ENCODE measurements around the gene GSN. TPM values are rescaled to one million over a fixed set of nuclear protein-coding genes. Genes with fewer than 3 reads are reported as not detected.

GSN gene
- total and polyA plus RNA-seq, 2 of the 13 experiments (the other 11 are each of a cell fraction or from before 2014, with no cell fraction given) = 294 to 307 TPM

DNA sequence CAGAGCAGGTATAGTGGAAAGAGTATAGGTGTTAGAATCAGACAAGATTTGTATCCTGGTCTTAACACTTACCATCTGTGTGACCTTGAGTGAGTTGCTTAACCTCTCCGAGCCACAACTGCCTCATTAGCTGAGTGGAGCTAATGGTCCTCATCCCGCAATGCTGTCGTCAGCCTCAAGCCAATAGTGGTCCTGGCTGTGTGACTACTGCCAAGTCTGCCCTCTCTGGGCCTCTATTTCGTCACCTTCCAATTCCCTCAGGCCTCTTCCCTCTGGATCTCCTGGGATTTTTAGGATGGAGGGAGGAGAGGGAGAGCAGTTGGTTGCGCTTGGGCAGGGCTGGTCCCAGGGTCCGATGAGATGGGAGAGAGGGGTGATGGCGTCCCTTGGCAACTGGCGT is 60.5 kb downstream of the GSN start:
- H3K9me3 ChIP-seq (ENCODE audit: low read length) = no peaks in the 10 kb centered on the region
- CTCF ChIA-PET (ENCODE audit: low intra/inter-chr PET ratio, low total read pairs) = no interaction called here
- intact Hi-C loops (cut with micrococcal nuclease; ENCODE audit: unreplicated experiment) = no loop called here
- no TSS peak for BruUV-seq (replicated peaks)
- FAIRE-seq = no peak
- no peak for DNase-seq (ENCODE audit: low spot score)
- no peaks in the 10 kb centered on the region for H4K20me1 ChIP-seq (ENCODE audit: insufficient read depth, low read length)
- H3K4me1 ChIP-seq (ENCODE audit: insufficient read depth, low read length) = peaks cover 32% of the 10 kb centered on the region
- TF ChIP-seq ZNF768 (CRISPR knock-in tag; IDR thresholded peaks at IDR 0.05) = peak; percentile 80
- TF ChIP-seq MEIS1 (CRISPR knock-in tag; IDR thresholded peaks at IDR 0.05; ENCODE audit: borderline replicate concordance) = no peak
- no peak overlapping the region for H3K27ac ChIP-seq (ENCODE audit: extremely low read length, insufficient read depth, low read length)
- no peak overlapping the region for H3K4me2 ChIP-seq (ENCODE audit: low read depth, low read length)
- H3K79me2 ChIP-seq (ENCODE audit: insufficient read depth, low read length) = no peaks in the 10 kb centered on the region
- H3K4me3 ChIP-seq (replicated peaks in 1 of 3; ENCODE audit: insufficient read depth in 1 of 3, low read depth in 2 of 3, low read length in 3 of 3) = no peak overlapping the region
- no peak overlapping the region for H3K9ac ChIP-seq (ENCODE audit: insufficient read depth, low read depth, low read length)
- in situ Hi-C loops (cut with HindIII; ENCODE audit: extremely low pct_ligation_motif_present, low pct_unique_long_range_greater_than_20kb) = no loop called here
- H3K36me3 ChIP-seq (replicated peaks in 1 of 2; ENCODE audit: control insufficient read depth in 1 of 2, insufficient read depth in 2 of 2, low read length in 2 of 2) = peaks cover 56 to 92% of the 10 kb centered on the region in 2 experiments
- no peak for ATAC-seq
- POLR2A ChIA-PET = interaction anchor here (2.6 kb wide), 1 partner anchor 41 kb away, joined by 6 read pairs; no protein-coding TSS in a partner anchor
- WGBS (ENCODE audit: low lambda C conversion rate) = 84% methylated on average over 8 of the region's 8 CpGs
- no peak overlapping the region for H2AFZ ChIP-seq (ENCODE audit: low read length)
- no peaks in the 10 kb centered on the region for H3K27me3 ChIP-seq (ENCODE audit: control insufficient read depth in 1 of 2, insufficient read depth in 2 of 2, low read length in 2 of 2)

GRCh38 chr9:121328876-121329681 is 61.1 kb downstream of the GSN start:
- ATAC-seq = no peak
- no peak overlapping the region for H3K4me3 ChIP-seq (replicated peaks in 1 of 3; ENCODE audit: insufficient read depth in 1 of 3, low read depth in 2 of 3, low read length in 3 of 3)
- 97% methylated on average over 11 of the region's 16 CpGs for WGBS (ENCODE audit: low lambda C conversion rate)
- peaks cover 30% of the 10 kb centered on the region for H3K4me1 ChIP-seq (ENCODE audit: insufficient read depth, low read length)
- no peak for DNase-seq (ENCODE audit: low spot score)
- no TSS peak for BruUV-seq (replicated peaks)
- ChIA-PET POLR2A (interaction anchor here (2.6 kb wide), 1 partner anchor 42 kb away, joined by 6 read pairs; no protein-coding TSS in a partner anchor), CTCF (ENCODE audit: low intra/inter-chr PET ratio, low total read pairs) (no interaction called here)
- FAIRE-seq = no peak
- intact Hi-C loops (cut with micrococcal nuclease; ENCODE audit: unreplicated experiment) (no loop called here), in situ Hi-C loops (cut with HindIII; ENCODE audit: extremely low pct_ligation_motif_present, low pct_unique_long_range_greater_than_20kb) (no loop called here)
- H3K79me2 ChIP-seq (ENCODE audit: insufficient read depth, low read length) = no peaks in the 10 kb centered on the region
- no peak overlapping the region for H3K27ac ChIP-seq (ENCODE audit: extremely low read length, insufficient read depth, low read length)
- no peak overlapping the region for H3K4me2 ChIP-seq (ENCODE audit: low read depth, low read length)
- H4K20me1 ChIP-seq (ENCODE audit: insufficient read depth, low read length) = no peaks in the 10 kb centered on the region
- H2AFZ ChIP-seq (ENCODE audit: low read length) = no peak overlapping the region
- H3K27me3 ChIP-seq (ENCODE audit: control insufficient read depth in 1 of 2, insufficient read depth in 2 of 2, low read length in 2 of 2) = no peaks in the 10 kb centered on the region
- no peak overlapping the region for H3K9ac ChIP-seq (ENCODE audit: insufficient read depth, low read depth, low read length)
- peaks cover 54 to 86% of the 10 kb centered on the region in 2 experiments for H3K36me3 ChIP-seq (replicated peaks in 1 of 2; ENCODE audit: control insufficient read depth in 1 of 2, insufficient read depth in 2 of 2, low read length in 2 of 2)
- no peaks in the 10 kb centered on the region for H3K9me3 ChIP-seq (ENCODE audit: low read length)
- TF ChIP-seq KLF11 (CRISPR knock-in tag; IDR thresholded peaks at IDR 0.05) (no peak), NFATC3 (CRISPR knock-in tag; IDR thresholded peaks at IDR 0.05) (no peak), NCOR1 (IDR thresholded peaks at IDR 0.05; ENCODE audit: borderline replicate concordance, low read length) (no peak), XBP1 (CRISPR knock-in tag; IDR thresholded peaks at IDR 0.05) (no peak), SMAD9 (CRISPR knock-in tag; IDR thresholded peaks at IDR 0.05) (no peak), KDM2A (CRISPR knock-in tag; IDR thresholded peaks at IDR 0.05; ENCODE audit: borderline replicate concordance, low read depth) (no peak), POLR2A (IDR thresholded peaks at IDR 0.05; ENCODE audit: insufficient read depth in 1 of 2, low read depth in 2 of 2, low read length in 2 of 2) (peak in 1 of 2 experiments; percentile 26; a peak in 1 of 4 replicates), CCDC6 (CRISPR knock-in tag; IDR thresholded peaks at IDR 0.05) (no peak), AGO2 (optimal IDR thresholded peaks at IDR 0.05; ENCODE audit: low read depth, low read length) (peak; percentile 48), MEF2D (CRISPR knock-in tag; IDR thresholded peaks at IDR 0.05) (no peak), BRCA1 (CRISPR knock-in tag; IDR thresholded peaks at IDR 0.05) (no peak), SAP130 (CRISPR knock-in tag; IDR thresholded peaks at IDR 0.05; ENCODE audit: low read depth) (no peak)
- TF ChIP-seq, protein P1, sequence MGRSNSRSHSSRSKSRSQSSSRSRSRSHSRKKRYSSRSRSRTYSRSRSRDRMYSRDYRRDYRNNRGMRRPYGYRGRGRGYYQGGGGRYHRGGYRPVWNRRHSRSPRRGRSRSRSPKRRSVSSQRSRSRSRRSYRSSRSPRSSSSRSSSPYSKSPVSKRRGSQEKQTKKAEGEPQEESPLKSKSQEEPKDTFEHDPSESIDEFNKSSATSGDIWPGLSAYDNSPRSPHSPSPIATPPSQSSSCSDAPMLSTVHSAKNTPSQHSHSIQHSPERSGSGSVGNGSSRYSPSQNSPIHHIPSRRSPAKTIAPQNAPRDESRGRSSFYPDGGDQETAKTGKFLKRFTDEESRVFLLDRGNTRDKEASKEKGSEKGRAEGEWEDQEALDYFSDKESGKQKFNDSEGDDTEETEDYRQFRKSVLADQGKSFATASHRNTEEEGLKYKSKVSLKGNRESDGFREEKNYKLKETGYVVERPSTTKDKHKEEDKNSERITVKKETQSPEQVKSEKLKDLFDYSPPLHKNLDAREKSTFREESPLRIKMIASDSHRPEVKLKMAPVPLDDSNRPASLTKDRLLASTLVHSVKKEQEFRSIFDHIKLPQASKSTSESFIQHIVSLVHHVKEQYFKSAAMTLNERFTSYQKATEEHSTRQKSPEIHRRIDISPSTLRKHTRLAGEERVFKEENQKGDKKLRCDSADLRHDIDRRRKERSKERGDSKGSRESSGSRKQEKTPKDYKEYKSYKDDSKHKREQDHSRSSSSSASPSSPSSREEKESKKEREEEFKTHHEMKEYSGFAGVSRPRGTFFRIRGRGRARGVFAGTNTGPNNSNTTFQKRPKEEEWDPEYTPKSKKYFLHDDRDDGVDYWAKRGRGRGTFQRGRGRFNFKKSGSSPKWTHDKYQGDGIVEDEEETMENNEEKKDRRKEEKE (IDR thresholded peaks at IDR 0.05) = no peak
- TF ChIP-seq, protein P2, sequence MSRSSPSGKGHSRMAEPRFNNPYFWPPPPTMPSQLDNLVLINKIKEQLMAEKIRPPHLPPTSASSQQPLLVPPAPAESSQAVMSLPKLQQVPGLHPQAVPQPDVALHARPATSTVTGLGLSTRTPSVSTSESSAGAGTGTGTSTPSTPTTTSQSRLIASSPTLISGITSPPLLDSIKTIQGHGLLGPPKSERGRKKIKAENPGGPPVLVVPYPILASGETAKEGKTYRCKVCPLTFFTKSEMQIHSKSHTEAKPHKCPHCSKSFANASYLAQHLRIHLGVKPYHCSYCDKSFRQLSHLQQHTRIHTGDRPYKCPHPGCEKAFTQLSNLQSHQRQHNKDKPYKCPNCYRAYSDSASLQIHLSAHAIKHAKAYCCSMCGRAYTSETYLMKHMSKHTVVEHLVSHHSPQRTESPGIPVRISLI (CRISPR knock-in tag; IDR thresholded peaks at IDR 0.05; ENCODE audit: borderline replicate concordance) = no peak

All from HepG2 (cell line).